ENCODE results near the gene CA5A.
"Not testable (repeated sequence)": the region's sequence is repeated elsewhere in the genome, so short reads cannot be mapped to it uniquely, and the experiment has no call there.

Gene CA5A

GRCh38 chr16:87926246-87927194, 9.8 kb downstream of the CA5A start:
- no peak for DNase-seq (ENCODE audit: low read depth in 2 of 3, low spot score in 1 of 3)

DNA sequence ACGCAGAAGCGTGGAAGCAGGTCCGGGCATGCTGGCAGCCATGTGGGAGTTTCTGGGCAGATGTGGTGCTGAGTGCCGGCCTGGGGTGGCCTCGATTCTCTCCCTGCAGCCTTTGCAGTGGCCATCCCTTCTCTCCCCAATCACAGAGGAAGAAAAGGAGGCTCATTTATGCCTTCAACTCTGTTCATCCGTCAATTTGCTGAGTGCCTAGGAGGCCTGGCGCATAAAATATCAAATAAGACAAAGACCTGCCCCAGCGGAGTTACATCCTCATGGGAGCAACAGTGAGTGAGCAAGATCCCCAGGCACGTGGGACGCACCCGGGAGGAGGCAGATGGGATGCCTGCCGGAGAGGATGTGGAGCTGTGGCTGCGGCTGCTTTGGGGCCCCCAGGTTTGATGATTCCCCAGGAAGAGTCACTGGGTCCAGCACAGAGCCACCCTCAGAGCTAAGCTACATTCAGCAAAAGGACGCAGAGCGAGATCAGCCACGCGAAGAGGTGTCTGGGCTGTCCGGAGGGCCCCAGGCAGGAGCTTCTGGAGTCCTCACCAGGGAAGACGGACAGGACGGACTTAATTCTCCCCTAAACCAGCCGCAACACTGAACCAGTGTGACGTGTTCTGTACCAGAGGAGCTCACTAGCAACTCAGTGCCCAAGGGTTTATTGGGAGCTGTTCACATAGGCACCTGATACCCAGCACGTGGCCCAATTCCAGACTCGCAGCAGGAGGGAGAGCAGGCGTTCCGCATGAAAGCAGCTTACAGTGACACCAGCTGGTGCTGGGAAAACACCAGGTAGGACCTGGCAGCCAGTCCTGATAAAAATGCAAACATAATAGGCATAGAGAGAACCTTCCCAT, 11.3 kb downstream of the CA5A start:
- no peak for DNase-seq (ENCODE audit: low read depth in 2 of 3, low spot score in 1 of 3)

GRCh38 chr16:87924041-87924810, 12.1 kb downstream of the CA5A start:
- DNase-seq (ENCODE audit: low read depth in 2 of 3, low spot score in 1 of 3), result no peak

- DNase-seq (ENCODE audit: low read depth in 2 of 3, low spot score in 1 of 3), result no peak
Measured at GRCh38 chr16:87922250-87922871, 14.0 kb downstream of the CA5A start.

DNA sequence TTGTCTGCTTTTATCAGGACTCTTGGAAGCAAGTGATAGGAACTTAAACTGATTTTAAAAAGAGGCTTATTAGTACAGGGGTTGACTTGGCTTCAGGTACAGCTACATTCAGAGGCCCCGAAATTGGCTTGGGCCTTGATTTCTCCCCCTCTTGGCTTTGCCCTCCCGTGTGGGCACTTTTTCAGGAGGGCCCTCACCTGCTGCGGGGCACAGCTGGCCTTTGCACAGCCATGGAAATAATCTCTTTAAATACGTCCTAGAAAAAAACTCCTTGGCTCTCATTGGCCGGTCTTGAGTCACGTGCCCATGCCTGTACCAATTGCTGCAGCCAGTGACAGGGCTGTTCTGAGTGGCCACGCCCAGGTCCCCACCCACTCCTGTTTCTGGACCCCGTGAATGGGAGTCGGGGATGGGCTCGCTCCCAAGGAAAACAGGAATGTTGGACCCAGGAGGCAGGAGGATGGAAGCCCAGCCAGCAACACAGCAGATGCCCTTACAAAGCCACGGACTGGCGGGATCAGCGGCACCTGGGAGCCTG, 15.0 kb downstream of the CA5A start:
- DNase-seq (ENCODE audit: low read depth in 2 of 3, low spot score in 1 of 3), result no peak

GRCh38 chr16:87919681-87919994, 16.7 kb downstream of the CA5A start:
- DNase-seq (ENCODE audit: low read depth in 2 of 3, low spot score in 1 of 3), result no peak

DNA sequence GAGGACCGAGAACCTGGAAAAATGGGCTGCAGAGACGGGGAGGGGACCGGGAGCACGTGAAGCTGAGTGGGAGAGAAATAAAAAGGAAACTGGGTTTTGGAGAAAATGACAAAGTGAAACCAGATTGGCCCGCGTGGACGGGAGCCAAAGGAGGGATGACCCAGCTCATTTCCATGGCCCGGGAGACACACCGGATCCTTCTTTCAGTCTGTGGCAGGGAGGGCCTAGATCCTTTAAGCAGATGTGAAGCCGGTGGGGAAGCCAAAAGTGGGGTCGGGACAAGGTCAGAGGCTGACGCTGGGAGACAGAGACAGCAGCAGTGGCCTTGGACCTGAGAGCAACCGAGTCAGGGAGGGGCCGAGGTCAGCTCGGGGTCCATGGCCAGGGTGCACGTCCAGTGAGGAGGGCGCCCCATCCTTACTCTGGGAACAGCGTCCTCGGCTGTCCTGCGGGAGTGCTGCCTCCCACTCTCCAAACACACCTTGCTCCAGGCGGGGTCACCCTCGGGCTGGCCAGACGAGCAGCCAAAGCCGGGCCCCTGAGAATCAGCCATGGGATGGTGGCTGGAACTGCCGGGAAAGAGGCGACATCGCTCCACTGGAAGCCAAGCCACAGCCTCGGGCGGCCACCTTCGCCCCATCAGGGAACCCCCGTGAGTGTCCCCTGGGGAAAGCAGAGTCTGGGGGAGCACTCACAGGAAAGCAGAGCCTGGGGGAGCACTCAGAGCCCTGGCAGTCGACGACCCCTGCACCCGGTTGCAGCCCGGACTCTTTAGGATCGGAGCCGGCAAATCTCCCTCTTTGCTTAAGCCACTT, 17.3 kb downstream of the CA5A start:
- no peak for DNase-seq (ENCODE audit: low read depth in 2 of 3, low spot score in 1 of 3)

GRCh38 chr16:87918338-87918737, 18.0 kb downstream of the CA5A start:
- no peak for DNase-seq (ENCODE audit: low read depth in 2 of 3, low spot score in 1 of 3)

DNA sequence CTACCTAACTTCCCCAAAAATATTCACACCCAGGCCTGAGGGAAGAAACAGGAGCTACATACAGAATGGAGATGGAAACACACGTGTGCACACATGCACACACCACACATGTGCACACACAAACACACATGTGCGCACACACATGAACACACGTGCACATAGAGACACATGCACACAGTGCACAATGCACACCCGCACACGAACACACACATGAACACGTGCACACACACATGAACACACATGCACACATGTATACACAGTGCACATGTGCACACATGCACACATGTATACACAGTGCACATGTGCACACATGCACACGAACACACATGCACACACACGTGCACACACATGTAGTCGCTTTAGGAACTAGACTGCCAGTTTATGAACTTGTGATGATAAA, 18.8 kb downstream of the CA5A start:
- no peak for DNase-seq (ENCODE audit: low read depth in 2 of 3, low spot score in 1 of 3)

DNA sequence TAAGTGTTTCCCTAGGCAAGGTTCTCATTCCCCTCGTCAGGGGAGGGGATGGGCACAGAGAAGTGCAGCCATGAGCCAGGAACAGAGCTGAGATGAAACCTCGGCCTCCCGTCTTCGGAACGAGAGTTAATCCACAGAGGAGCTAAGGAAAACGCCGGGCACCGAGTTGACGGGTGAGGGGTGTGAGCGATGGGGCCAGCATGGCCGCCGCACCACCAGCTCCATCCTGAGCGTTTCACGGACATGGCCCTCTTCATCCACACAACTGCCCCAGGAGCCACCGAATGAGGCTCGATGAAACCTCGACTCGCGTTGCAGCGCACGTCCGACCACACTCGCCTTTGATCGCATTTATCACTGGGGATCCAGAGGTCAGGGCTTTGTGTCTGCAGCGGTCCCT, 21.5 kb downstream of the CA5A start:
- no peak for DNase-seq (ENCODE audit: low read depth in 2 of 3, low spot score in 1 of 3)

DNA sequence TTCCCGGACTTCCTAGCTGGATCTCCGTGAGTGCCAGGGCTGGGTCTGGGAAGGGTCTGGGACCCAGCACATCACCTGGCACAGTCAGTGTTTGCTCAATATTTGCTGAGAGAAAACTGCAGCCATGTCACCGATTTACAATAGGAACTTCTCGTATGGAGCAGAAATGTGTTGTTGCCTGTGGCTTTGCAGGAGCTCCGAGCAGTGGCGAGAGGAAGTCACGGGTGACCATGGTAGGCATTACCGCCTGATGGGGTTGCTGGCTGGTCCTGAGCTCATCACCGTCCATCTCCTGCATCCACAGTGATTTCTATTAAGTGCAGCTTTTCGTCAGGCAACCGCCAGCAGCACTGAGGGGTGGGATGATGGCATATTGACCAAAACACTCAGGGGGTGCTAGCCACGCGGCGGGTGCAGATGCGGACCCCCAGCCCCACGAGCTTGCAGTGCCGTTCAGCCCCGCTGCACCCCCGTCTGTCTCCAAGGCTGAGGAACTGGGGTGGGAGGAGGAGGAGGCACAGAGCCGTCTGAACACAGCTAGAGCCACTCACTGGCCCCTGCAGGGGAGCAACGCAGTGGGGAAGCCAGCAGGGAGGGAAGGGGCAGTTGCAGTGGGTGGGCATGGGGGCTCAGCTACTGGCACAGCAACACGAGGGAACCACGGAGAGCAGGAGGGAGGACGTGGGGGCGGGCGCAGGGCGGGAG, 22.2 kb downstream of the CA5A start:
- not testable (repeated sequence) for DNase-seq (ENCODE audit: low read depth in 2 of 3, low spot score in 1 of 3)

GRCh38 chr16:87912691-87913090, 23.6 kb downstream of the CA5A start:
- DNase-seq (ENCODE audit: low read depth in 2 of 3, low spot score in 1 of 3), result not testable (repeated sequence)

DNA sequence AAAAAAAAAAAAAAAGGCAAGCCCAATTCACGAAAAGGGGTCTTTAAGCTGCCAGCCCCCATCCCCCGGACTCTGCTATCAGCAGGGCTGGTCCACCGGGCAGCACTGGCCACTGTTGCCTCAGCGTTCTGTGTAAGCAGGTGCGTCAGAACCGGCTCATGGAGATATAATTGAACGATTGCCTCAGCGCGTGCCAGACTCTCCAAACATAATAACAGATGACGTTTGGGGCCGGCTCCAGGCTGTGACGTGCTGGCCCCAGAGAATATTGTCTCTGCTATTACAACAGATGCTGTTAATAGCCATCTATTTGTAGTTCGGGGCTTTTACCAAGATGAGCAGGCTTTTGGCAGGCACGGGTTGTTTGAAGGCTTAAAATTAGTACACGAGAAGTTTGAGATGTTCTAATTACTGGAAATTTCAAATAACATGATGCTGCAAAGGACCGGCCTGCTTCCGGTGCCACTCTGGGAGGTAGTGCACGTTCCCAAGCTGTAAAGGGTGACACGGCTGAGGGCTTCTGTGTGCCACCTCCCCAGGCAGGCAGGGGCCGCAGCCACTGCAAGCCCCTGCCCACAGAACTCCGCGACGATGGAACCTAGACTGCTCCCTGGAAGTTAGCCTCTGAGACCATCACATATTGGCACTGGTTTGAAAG, 25.1 kb downstream of the CA5A start:
- DNase-seq (ENCODE audit: low read depth in 2 of 3, low spot score in 1 of 3), result not testable (repeated sequence)

GRCh38 chr16:87909203-87909935, 27.0 kb downstream of the CA5A start:
- peak; percentile 83 to 93 (median 84) for DNase-seq (ENCODE audit: low read depth in 2 of 3, low spot score in 1 of 3)

- not testable (repeated sequence) for DNase-seq (ENCODE audit: low read depth in 2 of 3, low spot score in 1 of 3)
Measured at GRCh38 chr16:87908101-87908500, 28.2 kb downstream of the CA5A start.

DNA sequence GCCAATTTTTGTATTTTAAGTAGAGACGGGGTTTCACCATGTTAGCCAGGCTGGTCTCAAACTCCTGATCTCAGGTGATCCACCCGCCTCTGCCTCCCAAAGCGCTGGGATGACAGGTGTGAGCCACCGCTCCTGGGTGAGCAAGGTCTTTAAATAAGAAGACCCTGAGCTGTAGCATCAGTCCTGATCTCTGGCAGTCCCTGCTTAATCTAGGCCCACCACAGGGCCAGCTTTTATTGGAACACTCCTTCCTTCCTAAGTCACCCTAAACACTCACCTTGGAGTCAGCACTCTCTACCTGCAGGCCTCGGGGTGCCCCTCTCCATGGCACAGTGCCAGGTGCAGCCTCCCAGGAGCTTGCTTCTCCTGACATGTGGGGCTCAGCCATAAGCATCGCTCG, 30.8 kb downstream of the CA5A start:
- not testable (repeated sequence) for DNase-seq (ENCODE audit: low read depth in 2 of 3, low spot score in 1 of 3)

GRCh38 chr16:87904963-87905362, 31.4 kb downstream of the CA5A start:
- not testable (repeated sequence) for DNase-seq (ENCODE audit: low read depth in 2 of 3, low spot score in 1 of 3)

DNA sequence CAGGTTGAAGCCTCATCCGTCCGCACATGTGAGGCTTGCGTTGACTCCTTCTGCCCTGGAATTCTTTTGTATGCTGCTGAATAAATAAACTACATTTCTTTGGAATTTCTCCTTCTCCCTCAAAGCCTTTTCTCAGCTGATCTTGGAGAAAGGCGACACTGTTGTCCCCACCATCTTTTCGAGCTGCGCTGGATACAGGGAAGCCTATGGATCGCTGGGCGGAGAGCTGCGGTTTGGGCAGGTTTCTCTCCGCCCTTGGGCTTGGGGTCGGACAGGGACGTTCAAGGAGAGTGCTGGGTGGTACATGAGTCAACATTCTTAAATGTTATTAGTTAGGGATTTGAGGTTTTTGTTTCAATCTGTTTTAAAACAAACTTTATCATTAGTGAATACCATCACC, 35.8 kb downstream of the CA5A start:
- not testable (repeated sequence) for DNase-seq (ENCODE audit: low read depth in 2 of 3, low spot score in 1 of 3)

Measured in stimulated activated CD4-positive, alpha-beta T cell treated with anti-CD3 and anti-CD28 coated beads, Interleukin-12 subunit alpha, Interleukin-12 subunit beta, amount 100 ng/mL, for 48 hours (primary cell).